Activated CD4-positive, alpha-beta T cell treated with anti-CD3 and anti-CD28 coated beads for 48 hours (primary cell): ENCODE results near the gene TMEM229B.

ENCODE experiments used
- DNase-seq: peaks from one replicate; pipeline ENCODE4 v3.0.0-alpha.2; 2020

Gene TMEM229B

GRCh38 chr14:67447033-67447381 lies 41.5 kb downstream of the TMEM229B start:
- no peak for DNase-seq

DNA sequence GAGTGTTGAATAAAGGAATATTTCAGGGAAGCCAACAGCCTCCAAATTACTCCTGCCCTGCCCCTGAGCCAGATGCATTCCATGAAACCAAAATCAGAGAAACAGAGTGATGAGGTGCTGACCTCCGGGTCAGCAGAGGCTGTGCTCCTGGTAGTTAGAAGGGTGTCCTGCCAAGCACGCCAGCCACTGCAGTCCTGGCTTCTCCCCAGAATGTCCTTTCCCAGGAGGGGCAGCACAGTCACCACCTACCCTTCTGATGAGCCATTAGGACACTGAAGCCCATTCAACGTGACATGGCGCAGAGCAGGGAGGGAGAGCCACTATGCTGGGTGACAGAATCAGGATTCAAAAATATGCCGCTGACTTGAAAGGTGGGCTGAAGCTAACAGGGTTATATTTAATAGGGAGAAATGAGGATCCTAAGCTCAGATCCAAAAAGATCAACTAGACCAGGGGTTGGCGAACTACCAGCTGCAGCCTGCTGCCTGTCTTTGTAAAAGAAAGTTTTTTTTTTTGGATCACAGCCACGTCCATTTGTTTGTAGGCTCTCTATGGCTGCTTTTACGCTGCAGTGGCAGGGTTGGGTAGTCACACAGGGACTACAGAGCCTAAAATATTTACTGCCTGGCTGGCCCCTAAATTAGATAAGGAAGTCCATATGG lies 42.0 kb downstream of the TMEM229B start:
- no peak for DNase-seq

GRCh38 chr14:67444395-67444794 lies 44.1 kb downstream of the TMEM229B start:
- no peak for DNase-seq

DNA sequence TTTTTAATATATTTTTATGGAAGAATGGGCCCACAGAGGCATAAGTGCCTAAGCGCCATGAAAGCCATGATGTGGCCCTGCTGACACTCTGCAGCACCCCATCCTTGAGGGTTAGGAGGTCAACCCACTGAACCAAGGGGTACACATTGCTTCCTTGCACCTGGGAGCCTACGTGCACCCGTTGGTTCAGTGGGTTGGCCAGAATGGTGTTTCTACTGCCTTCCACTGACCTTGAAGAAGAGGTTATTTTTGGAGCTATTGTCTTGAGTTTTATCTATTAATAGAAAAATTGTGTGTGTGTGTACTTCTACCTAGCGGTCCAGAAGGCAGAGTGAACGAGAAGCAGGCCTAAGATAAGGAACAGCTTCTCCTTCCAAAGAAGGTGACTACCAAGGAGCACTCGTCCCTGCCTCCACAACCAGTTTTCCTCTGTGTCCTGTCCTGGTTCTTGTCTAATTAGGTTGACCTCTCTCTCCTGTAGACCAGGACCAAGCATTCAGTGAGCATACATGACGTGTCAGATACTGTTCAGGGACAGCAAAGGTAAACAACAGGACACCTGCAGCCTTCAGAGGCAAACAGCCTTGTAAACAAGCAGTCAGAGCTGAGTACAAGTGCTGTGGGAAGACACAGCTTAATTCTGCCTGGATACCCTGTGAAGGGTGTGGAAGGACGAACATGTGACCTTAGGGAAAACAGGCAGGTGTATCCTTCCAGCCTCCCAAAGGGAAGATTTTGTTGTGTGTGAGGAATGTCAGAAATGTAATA lies 46.2 kb downstream of the TMEM229B start:
- no peak for DNase-seq

DNA sequence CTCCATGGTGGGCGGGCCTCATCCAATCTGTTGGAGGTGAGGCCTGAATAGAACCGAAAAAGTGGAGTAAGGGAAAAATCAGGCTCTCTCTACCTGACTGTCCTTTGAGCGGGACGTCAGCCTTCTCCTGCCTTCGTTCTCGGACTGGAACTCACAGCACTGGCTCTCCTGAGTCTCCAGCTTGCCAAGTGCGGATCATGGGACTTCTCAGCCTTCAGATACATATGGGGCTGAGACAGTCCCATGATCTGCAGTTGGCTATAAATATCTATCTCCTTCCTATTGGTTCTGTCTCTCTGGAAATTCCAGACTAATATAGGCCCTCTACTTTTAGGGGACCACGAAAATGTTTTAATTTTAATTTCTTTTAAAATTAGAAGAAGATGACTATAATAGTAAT lies 46.8 kb downstream of the TMEM229B start:
- no peak for DNase-seq

- DNase-seq: no peak
These were observed 47.3 kb downstream of the TMEM229B start for GRCh38 chr14:67441256-67441655.

- DNase-seq: no peak
These were observed 48.0 kb downstream of the TMEM229B start for GRCh38 chr14:67440513-67440912.

DNA sequence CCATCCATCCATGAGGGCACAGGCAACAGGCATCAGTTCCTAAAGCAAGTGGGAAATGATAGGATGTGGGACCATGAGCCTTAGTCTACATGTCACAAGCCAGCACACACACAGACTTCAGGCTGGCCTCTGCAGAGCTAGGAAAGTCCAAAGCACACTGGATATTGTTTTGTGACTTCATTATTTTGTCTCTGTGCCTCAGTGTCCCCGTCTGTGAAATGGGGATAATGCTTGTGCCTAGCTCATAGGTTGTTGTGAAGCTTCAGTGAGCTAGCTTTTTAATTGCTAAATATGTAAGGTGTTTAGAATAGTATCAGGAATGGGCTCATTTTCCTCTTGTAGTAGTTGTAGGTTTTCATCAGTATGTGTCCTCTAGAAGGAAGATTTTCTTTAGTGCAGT lies 49.6 kb downstream of the TMEM229B start:
- no peak for DNase-seq

DNA sequence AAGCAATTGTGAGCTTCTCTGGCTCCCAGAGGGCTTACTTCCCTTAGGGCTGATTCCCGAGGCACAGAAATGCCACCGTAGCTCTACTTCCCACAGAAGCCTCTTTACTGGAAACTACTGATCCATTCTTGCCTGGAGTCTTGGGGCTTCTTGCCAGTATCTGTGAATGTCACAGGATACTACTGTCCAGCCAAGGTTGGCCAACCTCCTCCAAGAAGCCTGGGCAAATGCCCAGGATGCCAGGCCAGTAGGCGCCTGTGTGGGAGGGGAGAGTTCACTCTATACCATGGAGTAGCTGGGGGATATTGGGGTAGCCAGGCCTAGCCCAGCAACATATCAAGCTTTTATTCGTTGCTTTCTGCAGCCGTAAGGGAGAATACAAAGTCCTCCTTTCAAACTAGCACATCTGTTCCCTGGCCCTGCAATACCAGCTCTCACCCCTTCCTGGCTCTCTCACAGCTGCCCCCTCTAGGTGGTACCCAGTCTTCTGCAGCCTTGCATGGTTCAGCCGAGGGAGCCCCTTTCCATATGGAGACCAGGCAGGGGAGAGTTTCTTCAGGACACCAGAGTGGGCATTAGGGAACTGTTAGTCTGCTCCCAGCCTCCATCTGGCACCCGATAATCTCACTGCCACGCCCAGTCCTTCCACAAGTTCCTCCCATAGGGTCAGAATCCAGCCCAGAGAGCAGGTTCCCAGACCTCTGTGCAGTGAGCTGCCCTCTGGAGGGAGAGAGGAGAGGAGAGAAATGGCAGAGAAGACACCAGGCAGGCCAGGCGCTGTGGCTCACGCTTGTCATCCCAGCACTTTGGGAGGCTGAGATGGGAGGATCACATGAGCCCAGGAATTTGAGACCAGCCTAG lies 52.3 kb downstream of the TMEM229B start:
- no peak for DNase-seq

DNA sequence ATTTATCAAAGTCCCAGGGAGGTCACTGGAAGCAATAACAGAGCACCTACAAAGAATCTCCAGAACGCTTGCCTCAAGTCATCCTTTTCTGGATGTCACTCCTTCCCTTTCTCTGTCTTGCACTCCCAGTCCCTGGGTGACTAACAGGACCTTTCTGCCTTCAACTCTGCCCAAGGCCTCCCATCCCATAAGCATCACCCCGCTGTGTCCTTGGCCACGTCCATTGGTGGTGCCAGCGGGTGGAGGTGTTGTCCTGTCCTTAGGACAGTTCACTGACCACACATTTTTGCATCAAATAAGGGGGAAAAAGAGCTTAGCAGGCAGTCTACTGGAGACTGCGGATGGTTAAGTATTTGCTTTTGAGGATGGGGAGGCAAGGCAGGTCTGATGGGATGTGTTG lies 52.9 kb downstream of the TMEM229B start:
- no peak for DNase-seq

- no peak for DNase-seq
These were observed 56.4 kb downstream of the TMEM229B start for GRCh38 chr14:67432050-67432564.

GRCh38 chr14:67429510-67430205 lies 58.9 kb downstream of the TMEM229B start:
- DNase-seq: no peak

- DNase-seq: no peak
These were observed 60.0 kb downstream of the TMEM229B start for GRCh38 chr14:67428501-67429031.

- peak; percentile 81 for DNase-seq
These were observed 61.4 kb downstream of the TMEM229B start for GRCh38 chr14:67426983-67427606.

DNA sequence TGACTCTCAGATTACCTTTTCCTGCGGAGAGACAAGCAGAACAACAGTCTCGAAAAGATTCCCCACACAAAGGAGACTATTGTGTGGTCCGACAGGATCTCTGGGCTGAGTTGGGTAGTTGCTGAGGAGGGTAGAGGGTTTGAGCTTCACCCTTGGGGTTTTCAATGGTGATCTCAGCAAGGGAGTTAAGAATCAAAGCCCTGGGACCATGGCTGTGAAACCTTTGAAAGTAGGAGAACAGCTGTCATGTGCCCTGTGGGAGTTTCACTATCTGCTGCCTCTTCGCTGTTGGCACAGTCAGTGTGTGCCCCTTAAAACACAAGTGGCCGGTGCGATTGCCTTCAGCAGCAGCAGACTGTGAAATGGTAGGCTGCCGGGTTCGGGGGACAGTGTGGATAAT lies 62.4 kb downstream of the TMEM229B start:
- DNase-seq: no peak

- DNase-seq: no peak
These were observed 62.9 kb downstream of the TMEM229B start for GRCh38 chr14:67425608-67426007.

GRCh38 chr14:67424539-67424938 lies 64.0 kb downstream of the TMEM229B start:
- DNase-seq: no peak

- no peak for DNase-seq
These were observed 65.1 kb downstream of the TMEM229B start for GRCh38 chr14:67423424-67423823.

DNA sequence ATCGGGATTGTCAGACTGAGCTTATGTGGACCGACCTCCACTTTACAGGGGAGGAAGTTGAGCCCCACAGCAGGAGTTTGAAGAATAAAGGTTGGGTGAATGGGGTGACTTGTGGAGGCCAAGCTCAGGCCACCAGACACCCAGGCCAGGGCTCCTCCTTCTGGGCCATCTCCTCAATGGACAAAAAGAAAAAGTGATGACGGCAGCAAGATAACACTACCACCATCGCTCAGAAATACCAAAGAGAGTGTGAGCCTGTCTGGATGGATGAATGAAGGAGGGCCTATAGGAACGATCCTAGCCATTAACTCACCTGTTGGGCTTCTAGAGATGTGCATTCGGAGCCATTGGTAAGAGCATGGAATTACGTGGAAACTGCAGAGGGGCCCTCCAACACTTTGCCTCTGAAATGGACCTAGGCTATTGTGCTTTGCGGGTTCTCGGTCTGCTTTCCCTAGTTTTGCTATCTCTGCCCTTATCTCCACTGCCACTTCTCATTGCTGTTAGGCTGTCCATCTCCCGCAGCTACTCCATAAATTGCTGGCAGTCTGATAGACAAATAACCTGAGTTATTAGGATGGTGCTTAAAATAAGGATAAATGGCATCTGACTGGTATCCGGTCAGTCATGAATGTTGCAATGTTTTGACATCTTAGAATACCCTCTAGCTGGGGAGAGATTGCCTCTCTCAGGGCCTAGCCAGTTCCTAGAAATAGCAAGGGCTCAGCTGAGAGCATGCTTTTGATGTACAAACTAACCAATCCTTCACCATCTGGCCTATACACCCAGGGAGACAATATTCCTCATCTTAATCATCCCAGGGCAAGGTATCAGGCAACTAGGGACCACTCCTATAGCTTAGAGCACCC lies 66.9 kb downstream of the TMEM229B start:
- DNase-seq: no peak
